ENCODE data around the gene NLRX1.

DNA sequence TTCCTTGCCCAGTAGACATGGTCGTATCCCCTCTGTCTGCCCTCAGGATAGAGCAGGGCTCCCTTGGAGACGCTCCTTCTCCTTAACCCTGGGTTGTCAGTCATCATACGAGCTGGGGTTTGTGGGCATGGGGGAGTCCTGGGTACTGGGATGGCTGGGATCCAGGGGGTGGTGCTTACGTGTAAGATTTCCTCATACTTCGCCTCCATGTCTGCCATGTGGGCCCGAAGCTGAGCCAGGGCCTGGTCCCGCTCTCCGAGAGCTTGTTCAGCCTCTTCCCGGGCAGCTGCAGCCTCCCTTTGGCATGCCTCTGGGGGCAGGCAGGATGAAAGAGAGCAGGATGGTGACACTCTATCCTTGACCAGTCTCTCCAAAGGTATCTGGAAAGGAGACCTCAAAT, 22.0 kb downstream of the NLRX1 start:
- TF ChIP-seq CTCF (IDR thresholded peaks at IDR 0.05; ENCODE audit: low read length) (no peak), EZH2 (IDR thresholded peaks at IDR 0.05; ENCODE audit: borderline replicate concordance, low read length) (no peak)
